Liver (tissue), 9 donors: Measurements from ENCODE around the gene PLXDC1. TPM values are rescaled to one million over a fixed set of nuclear protein-coding genes. Genes with fewer than 3 reads are reported as not detected.
A peak's percentile ranks its signal among the peaks of the same experiment; 100 is the strongest.

ENCODE experiments used
- DNase-seq: peaks from one replicate; pipeline ENCODE4 v3.0.0-alpha.2; 2017; ENCODE audit warnings: low spot score
- H3K27ac ChIP-seq, 2 donors: one replicate each; pipeline ENCODE4 v1.7.0; 2013; ENCODE audit warnings: inconsistent platforms in 2 of 2, low read length in 2 of 2, control low read depth in 1 of 2, low read depth in 1 of 2, mild to moderate bottlenecking in 1 of 2
- H3K27me3 ChIP-seq, 4 donors: one replicate each; pipeline versions ENCODE4 v1.6.1 to v1.7.0; 2013; ENCODE audit warnings: low read length in 3 of 4, inconsistent platforms in 1 of 4, mild to moderate bottlenecking in 1 of 4, moderate library complexity in 1 of 4; ENCODE audit not compliant: control insufficient read depth in 4 of 4, insufficient read depth in 4 of 4
- H3K36me3 ChIP-seq, 4 donors: one replicate each; pipeline versions ENCODE4 v1.6.1 to v1.7.0; 2013; ENCODE audit warnings: low read length in 3 of 4, mild to moderate bottlenecking in 3 of 4, low read depth in 1 of 4, moderate library complexity in 1 of 4; ENCODE audit not compliant: control insufficient read depth in 4 of 4, insufficient read depth in 3 of 4
- H3K4me1 ChIP-seq, 4 donors: one replicate each; pipeline versions ENCODE4 v1.6.1 to v1.7.0; 2013; ENCODE audit warnings: low read length in 3 of 4, mild to moderate bottlenecking in 3 of 4, moderate library complexity in 1 of 4; ENCODE audit not compliant: control insufficient read depth in 4 of 4, insufficient read depth in 4 of 4
- H3K4me3 ChIP-seq, 3 donors: one replicate each; pipeline versions ENCODE4 v1.6.1 to v1.7.0; 2013; ENCODE audit warnings: low read length in 3 of 3, control low read depth in 1 of 3, low read depth in 1 of 3, mild to moderate bottlenecking in 1 of 3
- H3K9ac ChIP-seq, 2 donors: one replicate each; pipeline ENCODE4 v1.7.0; 2013; ENCODE audit warnings: low read length in 2 of 2, mild to moderate bottlenecking in 2 of 2, moderate library complexity in 2 of 2, control low read depth in 1 of 2, low read depth in 1 of 2
- H3K9me3 ChIP-seq, 4 donors: one replicate each; pipeline versions ENCODE4 v1.6.1 to v1.7.0; 2013; ENCODE audit warnings: low read length in 3 of 4; ENCODE audit not compliant: control insufficient read depth in 4 of 4
- EGR1 ChIP-seq, 2 donors: IDR thresholded peaks; 2 replicates each; pipeline ENCODE4 v1.6.1; 2016 to 2018; ENCODE audit warnings: antibody characterized with exemption in 2 of 2, low read depth in 2 of 2
- FOXA1 ChIP-seq: IDR thresholded peaks from 2 replicates; pipeline ENCODE4 v1.6.1; 2016; ENCODE audit warnings: antibody characterized with exemption
- FOXA2 ChIP-seq: IDR thresholded peaks from 2 replicates; pipeline ENCODE4 v1.6.1; 2016; ENCODE audit warnings: antibody characterized with exemption
- HNF4G ChIP-seq: IDR thresholded peaks from 2 replicates; pipeline ENCODE4 v1.6.1; 2016; ENCODE audit warnings: antibody characterized with exemption
- JUND ChIP-seq, 2 donors: IDR thresholded peaks; 2 replicates each; pipeline ENCODE4 v1.6.1; 2016; ENCODE audit warnings: antibody characterized with exemption in 2 of 2
- NR2F2 ChIP-seq: IDR thresholded peaks from 2 replicates; pipeline ENCODE4 v1.6.1; 2016; ENCODE audit warnings: antibody characterized with exemption
- RAD21 ChIP-seq, 2 donors: IDR thresholded peaks; 2 replicates each; pipeline ENCODE4 v1.6.1; 2016; ENCODE audit warnings: antibody characterized with exemption in 2 of 2, mild to moderate bottlenecking in 2 of 2
- REST ChIP-seq: IDR thresholded peaks from 2 replicates; pipeline ENCODE4 v1.6.1; 2016; ENCODE audit warnings: antibody characterized with exemption, mild to moderate bottlenecking
- TAF1 ChIP-seq: conservative IDR thresholded peaks from 2 replicates; pipeline ENCODE4 v1.6.1; 2016; ENCODE audit warnings: antibody characterized with exemption, mild to moderate bottlenecking
- YY1 ChIP-seq: IDR thresholded peaks from 2 replicates; pipeline ENCODE4 v1.6.1; 2016; ENCODE audit warnings: antibody characterized with exemption, mild to moderate bottlenecking
- ZBTB33 ChIP-seq: IDR thresholded peaks from 2 replicates; pipeline ENCODE4 v1.6.1; 2016; ENCODE audit warnings: antibody characterized with exemption
- WGBS: extraction: QIAGEN DNeasy Blood & Tissue Kit; methylation state at CpG from one replicate; pipeline ENCODE4 v1.1.7; 2013; 5-methylcytosine and 5-hydroxymethylcytosine counted together
- polyA plus RNA-seq, 2 donors: library from polyadenylated mRNA; stranded (reverse) in 1 of 2; unstranded in 1 of 2; fragments of 200-250 nt in 1 of 2; fragments of >200 nt in 1 of 2; fragmentation: Nextera tagmentation in 1 of 2; extraction: Ambion mirVana in 1 of 2; gene quantifications; one replicate each; pipeline versions ENCODE4 v1.2.1 to v1.2.3, GENCODE V29; 2013 to 2015
- total RNA-seq, 2 donors: library from RNA; depleted of rRNA; stranded (reverse); fragments of >200 nt; gene quantifications; one replicate each; pipeline ENCODE4 v1.2.3, GENCODE V29; 2014
- TF ChIP-seq, protein P1 (sequence below): IDR thresholded peaks from 2 replicates; pipeline ENCODE4 v1.6.1; 2016; ENCODE audit warnings: antibody characterized with exemption
- donor health status: healthy.
- donor health status: healthy.
- donor health status: healthy.
- donor health status: healthy.
- donor health status: healthy.

The PLXDC1 gene
- total and polyA plus RNA-seq, 4 donors = 0.14 to 0.84 (median 0.30) TPM

DNA sequence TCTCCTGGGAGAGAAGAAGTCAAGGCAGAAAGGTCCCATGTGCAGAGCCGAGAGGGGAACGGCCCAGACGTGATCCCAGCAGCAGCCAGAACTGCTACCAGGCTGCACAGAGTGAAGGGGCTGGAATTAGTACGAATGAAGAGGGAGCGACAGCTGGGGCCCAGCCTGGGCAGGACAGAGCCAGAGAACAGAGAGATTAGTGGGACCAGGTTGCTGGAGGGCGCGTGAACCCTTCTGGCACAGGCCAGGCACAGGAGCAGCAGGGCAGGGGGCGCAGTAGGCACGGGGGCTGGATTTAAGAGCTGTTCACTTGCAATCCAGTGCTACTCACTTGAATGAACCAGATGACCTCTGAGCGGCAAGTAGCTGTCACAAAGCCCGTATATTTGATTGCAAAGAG is 66.9 kb downstream of the PLXDC1 start (continued):
- TF ChIP-seq NR2F2 = no peak
- TF ChIP-seq JUND (IDR thresholded peaks at IDR 0.05) = no peak
- TF ChIP-seq HNF4G = no peak

- Histone ChIP-seq H3K4me1 (no peaks in the 10 kb centered on the region), H3K27me3 (no peaks in the 10 kb centered on the region), H3K27ac (no peak overlapping the region), H3K36me3 (no peaks in the 10 kb centered on the region), H3K9me3 (no peaks in the 10 kb centered on the region), H3K9ac (no peak overlapping the region), H3K4me3 (no peak overlapping the region)
- WGBS = 91% methylated on average over 5 of the region's 5 CpGs
- TF ChIP-seq ZBTB33 (no peak), YY1 (no peak), TAF1 (no peak), NR2F2 (no peak), FOXA2 (no peak), FOXA1 (no peak), REST (no peak), EGR1 (IDR thresholded peaks at IDR 0.05; ENCODE audit: low read depth in 2 of 2) (no peak)
- DNase-seq = no peak
These were observed 68.2 kb downstream of the PLXDC1 start for GRCh38 chr17:39083270-39083669.

DNA sequence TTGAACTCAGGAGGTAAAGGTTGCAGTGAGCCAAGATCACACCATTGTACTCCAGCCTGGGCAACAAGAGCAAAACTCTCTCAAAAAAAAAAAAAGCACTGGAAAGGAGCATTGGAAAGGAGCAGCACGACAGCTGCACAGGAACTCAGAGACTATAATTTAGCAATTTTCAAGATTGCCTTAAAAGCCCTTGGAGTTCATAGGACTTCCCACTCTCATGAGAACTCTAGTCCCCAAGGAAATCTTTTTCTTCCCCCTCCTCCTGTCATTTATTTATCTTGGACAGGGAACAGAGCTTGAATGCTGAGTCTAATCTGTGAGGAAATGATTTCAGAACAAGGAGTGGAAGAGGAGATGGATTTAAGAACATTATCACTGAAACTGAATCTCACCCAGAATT is 69.0 kb downstream of the PLXDC1 start:
- no peaks in the 10 kb centered on the region for H3K4me1 ChIP-seq
- H3K9me3 ChIP-seq = no peaks in the 10 kb centered on the region
- DNase-seq = no peak
- H3K27ac ChIP-seq = no peak overlapping the region
- H3K36me3 ChIP-seq = no peaks in the 10 kb centered on the region
- 68% methylated on average over 1 of the region's 1 CpG for WGBS
- H3K27me3 ChIP-seq = no peaks in the 10 kb centered on the region
- no peak overlapping the region for H3K9ac ChIP-seq
- TF ChIP-seq FOXA2 (no peak), NR2F2 (peak; percentile 36)
- H3K4me3 ChIP-seq = no peak overlapping the region

DNA sequence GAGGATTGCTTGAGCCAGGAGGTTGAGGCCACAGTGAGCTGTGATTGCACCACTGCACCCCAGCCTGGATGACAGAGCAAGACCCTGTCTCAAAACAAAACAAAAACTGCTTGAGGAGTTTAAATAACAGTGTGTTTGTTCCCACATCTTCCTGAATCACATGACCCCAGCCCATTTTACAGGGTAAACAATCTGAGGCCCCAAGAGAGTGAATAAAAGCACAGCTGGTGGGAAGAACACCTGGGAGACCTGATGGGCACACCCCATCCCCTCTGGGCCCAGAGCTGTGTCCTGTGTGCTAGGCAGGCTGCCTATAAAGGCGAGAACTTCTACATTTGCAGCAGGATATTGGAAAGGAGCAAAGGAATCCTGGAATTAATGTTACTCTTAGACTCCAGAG is 69.6 kb downstream of the PLXDC1 start:
- Histone ChIP-seq H3K27me3 (no peaks in the 10 kb centered on the region), H3K9me3 (no peaks in the 10 kb centered on the region), H3K27ac (no peak overlapping the region), H3K9ac (no peak overlapping the region), H3K36me3 (no peaks in the 10 kb centered on the region), H3K4me3 (no peak overlapping the region), H3K4me1 (no peaks in the 10 kb centered on the region)
- no peak for DNase-seq
- 92% methylated on average over 1 of the region's 1 CpG for WGBS
- TF ChIP-seq, protein P1, sequence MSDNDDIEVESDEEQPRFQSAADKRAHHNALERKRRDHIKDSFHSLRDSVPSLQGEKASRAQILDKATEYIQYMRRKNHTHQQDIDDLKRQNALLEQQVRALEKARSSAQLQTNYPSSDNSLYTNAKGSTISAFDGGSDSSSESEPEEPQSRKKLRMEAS = no peak
- no peak for TF ChIP-seq RAD21 (IDR thresholded peaks at IDR 0.05)
- no peak for TF ChIP-seq HNF4G
